Measurements from ENCODE around the gene KIF22. TPM values are rescaled to one million over a fixed set of nuclear protein-coding genes. Genes with fewer than 3 reads are reported as not detected.

The KIF22 gene
- total and polyA plus RNA-seq, 9 of the 15 experiments (the other 6 are each of a cell fraction or from before 2014, with no cell fraction given): 8.7 to 232 (median 131) TPM

- TF ChIP-seq, protein P1, sequence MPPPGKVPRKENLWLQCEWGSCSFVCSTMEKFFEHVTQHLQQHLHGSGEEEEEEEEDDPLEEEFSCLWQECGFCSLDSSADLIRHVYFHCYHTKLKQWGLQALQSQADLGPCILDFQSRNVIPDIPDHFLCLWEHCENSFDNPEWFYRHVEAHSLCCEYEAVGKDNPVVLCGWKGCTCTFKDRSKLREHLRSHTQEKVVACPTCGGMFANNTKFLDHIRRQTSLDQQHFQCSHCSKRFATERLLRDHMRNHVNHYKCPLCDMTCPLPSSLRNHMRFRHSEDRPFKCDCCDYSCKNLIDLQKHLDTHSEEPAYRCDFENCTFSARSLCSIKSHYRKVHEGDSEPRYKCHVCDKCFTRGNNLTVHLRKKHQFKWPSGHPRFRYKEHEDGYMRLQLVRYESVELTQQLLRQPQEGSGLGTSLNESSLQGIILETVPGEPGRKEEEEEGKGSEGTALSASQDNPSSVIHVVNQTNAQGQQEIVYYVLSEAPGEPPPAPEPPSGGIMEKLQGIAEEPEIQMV (tag; conservative IDR thresholded peaks at IDR 0.05; ENCODE audit: low read depth): no peak
- TF ChIP-seq MEIS2 (IDR thresholded peaks at IDR 0.05; ENCODE audit: partially characterized antibody): peak; percentile 98
- no peak for TF ChIP-seq EHMT2 (IDR thresholded peaks at IDR 0.05)
- TF ChIP-seq ZNF407 (IDR thresholded peaks at IDR 0.05; ENCODE audit: low read depth): no peak
- no peak for TF ChIP-seq ZNF217 (CRISPR knock-in tag; IDR thresholded peaks at IDR 0.05)
- TF ChIP-seq STAG1 (CRISPR knock-in tag; IDR thresholded peaks at IDR 0.05; ENCODE audit: borderline replicate concordance): no peak
- peak; percentile 91 for TF ChIP-seq RBFOX2 (IDR thresholded peaks at IDR 0.05; ENCODE audit: low read depth, low read length)
- peak; percentile 99 for TF ChIP-seq ZBTB2 (IDR thresholded peaks at IDR 0.05)
- no peak for TF ChIP-seq ZNF282 (CRISPR knock-in tag; IDR thresholded peaks at IDR 0.05)
- TF ChIP-seq ZBTB49 (CRISPR knock-in tag; IDR thresholded peaks at IDR 0.05; ENCODE audit: borderline replicate concordance): no peak
- no peak for TF ChIP-seq MED1 (CRISPR knock-in tag; IDR thresholded peaks at IDR 0.05; ENCODE audit: borderline replicate concordance)
- TF ChIP-seq PHTF2 (CRISPR knock-in tag; IDR thresholded peaks at IDR 0.05): no peak
These were observed 25.5 kb downstream of the KIF22 start, which contains the start of gene PAGR1 (continued) for GRCh38 chr16:29815793-29816693.

Measured in K562 (cell line).